Activated CD8-positive, alpha-beta memory T cell treated with anti-CD3 and anti-CD28 coated beads, Interleukin-2, amount 50 U/mL, for 24 hours (primary cell): ENCODE data around the gene MAP2K3.

ENCODE experiments used
- DNase-seq: peaks from one replicate; pipeline ENCODE4 v3.0.0-alpha.2; 2020; ENCODE audit errors: extremely low read depth

MAP2K3 gene

DNA sequence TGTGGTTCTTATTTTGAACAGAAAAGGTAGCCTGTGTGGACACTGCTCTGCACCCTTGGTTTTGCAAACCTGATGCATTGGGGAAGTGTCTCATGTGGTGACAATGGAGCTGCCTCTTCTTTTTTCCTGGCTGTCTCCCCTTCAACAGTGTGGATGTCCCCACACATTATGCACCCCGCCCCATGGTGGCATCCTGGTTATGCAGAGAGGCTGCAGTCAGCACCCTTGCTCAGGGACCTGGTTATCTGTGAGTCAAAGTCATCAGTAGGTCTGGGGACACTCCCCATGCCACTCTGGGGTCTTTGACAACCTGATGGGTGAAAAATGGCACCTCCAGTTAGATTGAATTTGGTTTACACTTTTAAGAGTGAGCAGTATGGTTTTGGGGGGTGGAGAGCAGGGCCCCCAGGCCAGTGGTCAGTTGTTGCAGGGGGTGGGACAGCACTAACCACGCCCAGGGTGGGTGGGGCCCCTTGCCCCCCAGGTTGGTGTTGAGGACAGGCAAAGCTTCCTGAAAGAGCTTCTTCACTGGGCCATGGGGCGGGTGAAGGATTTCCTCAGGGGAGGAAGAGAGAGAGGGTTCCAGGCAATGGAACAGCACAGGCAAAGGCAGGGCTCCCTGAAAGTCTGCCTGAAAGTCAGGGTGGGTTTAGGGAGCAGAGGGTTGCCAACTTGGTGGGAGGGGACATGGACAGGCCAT lies 67.0 kb downstream of the MAP2K3 start:
- no peak for DNase-seq

DNA sequence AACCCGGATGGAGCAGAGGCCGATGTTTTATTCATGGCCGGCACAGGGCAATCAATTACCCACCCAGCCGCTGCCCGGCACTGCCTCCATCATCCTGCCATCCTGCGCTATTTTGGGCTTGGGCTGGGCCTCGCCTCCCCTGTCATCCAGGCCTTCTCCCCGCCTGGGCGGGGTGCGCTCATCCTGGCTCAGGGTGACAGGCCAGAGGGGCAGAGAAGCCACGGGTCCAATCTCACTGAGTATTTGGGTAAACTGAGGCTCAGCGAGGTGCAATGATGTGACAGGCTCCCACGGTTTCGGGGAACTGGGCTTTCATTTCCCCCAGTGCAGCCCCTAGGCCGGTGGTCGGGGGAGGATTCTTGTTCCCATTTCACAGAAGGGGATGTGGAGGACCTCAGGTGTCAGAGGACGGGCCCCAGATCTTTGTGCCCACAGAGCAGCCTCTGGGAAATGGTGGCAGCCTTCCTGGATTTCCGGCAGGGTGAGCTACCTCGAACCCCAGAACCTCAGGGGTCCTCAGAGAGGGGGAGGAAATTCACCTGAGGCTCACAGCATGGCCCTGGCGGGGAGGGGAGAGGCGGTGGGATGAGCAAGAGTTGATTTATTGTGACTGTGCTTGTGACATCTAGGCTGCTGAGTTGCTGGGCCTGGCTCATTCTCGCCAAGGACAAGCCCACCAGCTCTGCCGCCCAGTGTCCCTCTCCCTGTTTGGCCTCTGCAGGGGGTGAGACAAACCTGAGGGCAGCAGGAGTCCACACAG lies 67.9 kb downstream of the MAP2K3 start:
- no peak for DNase-seq

DNA sequence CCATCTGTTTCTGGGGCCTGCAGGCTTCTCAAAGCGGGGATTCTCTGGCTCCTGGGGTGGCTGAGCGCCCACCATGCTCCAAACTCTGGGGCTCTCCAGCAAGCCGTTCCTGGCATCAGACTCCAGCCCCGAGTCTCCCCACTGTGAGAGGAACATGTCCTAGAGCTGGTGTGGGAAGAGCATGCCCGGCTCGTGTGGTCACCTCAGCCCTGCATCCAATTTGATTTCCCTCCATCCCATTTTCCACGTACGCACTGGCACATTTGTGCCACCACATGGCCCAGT lies 68.4 kb downstream of the MAP2K3 start:
- no peak for DNase-seq

DNA sequence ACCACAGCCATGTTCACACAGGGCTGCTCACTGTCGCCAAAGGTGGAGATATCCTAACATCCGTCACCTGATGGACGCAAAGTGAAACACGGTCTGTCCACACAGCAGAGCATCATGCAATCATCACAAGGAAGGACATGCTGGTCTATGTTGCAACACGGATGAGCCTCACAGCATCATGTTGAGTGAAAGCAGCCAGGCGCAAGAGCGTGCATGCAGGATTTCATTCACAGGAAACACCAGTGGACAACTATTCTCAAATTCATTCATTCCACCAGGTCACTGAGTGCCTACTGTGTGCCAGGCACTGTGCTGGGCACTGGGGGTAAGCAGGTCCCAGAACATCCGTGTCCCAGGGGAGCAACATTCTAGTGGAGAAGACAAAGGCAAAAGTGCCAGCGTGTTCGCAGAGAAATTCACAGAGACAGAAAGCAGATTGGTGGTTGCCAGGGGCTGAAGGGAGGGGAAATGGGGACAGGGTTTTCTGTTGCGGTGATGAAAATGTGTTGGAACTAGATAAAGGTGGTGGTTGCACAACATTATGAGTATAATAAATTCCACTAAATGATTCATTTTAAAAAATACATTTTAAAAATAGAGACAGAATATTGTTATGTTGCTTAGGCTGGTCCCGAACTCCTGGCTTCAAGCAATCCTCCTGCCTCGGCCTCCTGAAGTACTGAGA lies 69.0 kb downstream of the MAP2K3 start:
- DNase-seq = no peak

DNA sequence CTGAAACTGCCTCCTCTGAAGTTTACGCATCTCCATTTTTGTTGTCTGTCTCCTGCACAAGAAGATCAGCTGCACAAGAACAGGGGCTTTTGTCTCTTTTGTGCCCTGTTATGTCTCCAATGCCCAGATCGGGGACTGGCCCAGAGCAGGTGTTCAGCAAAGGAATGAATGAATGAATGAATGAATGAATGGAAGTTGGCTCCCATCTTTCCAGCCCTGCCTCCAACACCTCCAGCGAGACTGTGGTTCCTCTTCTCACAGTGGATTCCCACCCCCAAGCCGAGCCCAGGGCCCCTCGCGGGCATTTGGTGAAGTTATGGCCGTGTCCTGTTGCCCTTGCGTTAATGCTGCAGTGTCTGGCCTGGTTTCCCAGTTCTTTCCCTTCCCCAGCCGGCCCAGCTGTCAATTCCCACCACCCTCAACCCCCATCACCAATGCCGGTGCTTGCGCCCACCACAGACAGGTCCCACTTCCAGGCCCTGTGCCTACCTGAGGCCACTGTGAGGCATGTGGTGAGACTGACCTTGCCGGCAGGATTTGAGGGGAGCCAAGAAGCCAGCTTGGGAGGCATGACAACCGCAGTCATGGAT lies 70.4 kb downstream of the MAP2K3 start:
- DNase-seq = no peak

DNA sequence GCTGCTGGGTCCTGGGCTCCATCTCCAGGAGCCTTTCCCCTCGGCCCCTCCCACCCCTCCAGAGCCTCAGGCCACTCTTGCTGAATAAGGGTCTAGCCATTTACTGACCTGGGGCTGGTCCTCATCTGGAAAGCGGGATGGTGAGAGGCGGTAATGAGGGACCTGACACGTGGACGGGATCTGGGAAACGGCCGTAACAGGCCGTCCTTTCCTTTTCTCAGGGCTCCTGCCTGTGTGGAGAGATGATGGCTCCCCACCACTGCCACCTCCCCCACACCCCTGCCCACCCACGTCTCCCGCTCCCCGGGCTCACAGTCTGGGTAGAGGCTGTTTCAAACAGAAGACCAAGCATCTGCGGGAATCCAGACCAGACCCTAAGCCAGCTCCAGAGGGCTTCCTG lies 71.1 kb downstream of the MAP2K3 start:
- DNase-seq = no peak

DNA sequence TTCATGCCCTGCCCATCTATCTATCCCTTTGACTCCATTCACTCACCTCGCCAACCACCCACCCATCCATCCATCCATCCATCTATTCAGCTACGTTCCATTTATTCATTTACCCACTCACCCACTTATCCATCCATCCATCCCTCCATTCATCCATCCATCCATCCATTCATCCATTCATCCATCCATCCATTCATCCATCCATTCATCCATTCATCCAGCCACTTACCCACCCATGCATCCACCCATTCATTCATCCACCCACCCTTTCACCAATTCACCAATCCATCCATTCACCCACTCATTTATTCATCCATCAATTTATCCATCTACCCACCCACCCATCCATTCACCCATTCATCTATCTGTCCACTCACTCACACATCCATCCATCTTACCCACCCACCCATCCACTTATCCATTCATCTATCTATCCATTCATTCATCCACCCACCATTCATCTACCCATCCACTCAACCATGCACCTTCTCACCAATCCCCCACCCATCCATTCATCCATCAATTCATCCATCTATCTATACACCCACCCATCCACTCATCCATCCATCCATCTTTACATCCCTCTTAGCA lies 72.1 kb downstream of the MAP2K3 start:
- DNase-seq = no peak

DNA sequence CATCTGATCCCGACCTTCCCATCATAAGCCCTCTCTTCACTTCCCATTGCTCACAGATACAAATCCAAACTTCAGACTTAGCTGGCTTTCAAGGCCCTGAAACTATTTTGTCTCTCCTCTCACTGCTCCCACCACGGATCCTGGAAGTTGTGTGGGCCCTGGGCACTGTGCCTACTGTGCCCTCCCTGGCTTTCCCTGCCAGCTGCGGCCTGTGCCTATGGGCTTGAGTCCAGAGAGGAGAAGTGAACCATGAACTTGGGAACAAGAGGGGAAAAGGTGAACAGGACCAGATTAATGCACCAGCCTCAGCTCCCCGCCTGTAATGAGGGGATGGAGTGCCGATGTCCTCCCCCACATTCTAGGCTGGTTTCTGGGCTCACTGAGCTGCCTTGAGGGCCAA lies 72.8 kb downstream of the MAP2K3 start:
- no peak for DNase-seq

DNA sequence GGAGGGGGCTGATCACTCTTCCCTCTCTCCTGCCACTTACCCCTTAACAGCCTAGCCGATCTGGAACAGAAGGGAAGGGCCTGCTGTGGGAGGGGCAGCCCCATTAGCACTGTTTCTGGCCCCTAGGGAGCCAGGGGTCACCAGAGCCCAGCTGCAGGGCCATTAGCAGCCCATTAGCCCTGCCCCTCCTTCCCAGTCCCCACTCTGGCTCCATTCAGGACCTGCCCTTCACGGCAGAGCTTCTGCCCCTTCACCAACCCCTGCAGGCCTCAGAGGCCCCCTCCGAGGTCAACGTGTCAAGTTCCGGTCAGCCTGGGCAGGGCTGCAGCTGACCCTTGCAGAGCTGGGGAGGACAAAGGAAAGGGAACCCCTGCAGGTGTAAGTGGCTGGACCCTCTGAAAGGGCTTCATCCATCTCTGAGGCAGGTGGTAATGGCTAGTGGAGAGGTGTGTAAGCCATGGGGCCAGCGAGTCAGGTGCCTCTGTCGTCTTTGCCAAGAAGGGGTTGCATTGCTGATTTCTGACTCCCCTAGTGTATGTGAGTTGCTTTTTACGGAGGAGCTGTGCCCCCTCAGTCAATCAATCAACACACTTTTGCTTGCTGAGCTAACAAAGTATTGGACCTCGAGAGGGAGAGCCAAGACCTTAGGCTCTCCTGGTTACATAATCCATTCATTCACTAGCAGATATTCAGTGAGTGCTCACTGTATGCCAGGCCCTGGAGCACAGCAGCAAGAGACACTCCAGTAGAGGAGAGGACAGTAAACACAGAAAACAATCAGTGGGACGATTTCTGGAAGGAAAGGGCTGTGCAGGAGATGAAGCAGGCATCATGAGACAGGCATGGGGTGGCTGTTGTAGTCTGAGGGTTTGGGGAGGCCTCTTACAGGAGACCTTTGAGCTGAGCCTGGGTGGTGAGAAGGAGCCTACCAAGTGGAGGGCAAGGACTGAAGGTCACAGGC lies 73.5 kb downstream of the MAP2K3 start:
- no peak for DNase-seq

DNA sequence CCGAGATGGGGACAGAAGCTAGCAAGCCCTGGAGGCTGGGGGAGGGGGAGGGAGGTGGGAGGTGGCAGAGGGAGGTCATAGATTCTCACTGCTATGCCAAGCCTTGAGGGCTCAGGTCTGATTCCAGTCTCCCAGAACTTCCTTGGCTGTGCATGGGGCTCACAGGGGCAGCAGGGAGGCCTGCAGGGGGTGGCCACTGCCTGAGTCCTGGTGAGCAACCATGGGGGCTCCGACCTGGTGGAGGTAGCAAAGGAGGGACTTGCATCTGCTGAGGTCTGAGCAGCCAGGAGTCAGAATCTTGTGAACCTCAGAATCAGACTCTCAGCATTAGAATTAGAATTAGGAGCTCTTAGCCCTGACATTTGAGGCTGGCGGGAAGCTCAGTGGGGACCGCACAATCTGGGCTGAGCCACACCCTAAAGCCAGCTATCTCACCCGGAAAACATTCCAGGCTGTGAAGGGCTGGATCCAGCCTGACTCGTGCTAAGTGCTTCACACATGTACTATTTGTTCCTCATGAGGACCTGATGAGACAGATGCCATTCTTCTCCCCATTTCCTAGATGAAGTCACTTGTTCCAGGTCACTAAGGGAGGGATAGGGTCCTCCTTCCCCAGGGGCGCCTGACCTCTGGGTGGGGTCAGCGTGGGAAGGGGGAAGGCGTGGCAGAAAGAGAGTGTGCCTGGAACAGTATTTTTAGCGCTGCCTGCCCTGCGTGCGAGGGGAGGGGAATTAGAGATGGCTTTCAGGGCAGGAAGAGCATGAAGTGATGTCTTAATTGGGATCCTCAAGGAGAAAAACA lies 74.4 kb downstream of the MAP2K3 start:
- DNase-seq = no peak

DNA sequence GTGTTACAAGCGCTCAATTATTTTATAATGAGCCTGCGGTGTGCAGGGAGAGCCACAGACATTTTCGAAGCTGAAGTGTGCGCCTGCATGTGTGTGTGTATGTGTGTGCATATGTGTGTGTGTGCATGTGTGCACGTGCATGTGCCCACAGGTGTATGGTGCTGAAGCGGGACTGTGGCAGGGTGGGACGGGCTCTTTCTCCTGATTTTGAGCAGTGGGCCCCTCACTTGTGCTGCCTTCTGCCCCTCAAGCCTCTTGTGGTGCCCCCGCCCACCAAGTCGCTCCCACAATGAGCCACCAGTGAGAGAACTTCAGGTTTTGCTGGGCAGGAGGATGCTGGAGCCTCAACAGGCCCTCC lies 75.0 kb downstream of the MAP2K3 start:
- DNase-seq = no peak

DNA sequence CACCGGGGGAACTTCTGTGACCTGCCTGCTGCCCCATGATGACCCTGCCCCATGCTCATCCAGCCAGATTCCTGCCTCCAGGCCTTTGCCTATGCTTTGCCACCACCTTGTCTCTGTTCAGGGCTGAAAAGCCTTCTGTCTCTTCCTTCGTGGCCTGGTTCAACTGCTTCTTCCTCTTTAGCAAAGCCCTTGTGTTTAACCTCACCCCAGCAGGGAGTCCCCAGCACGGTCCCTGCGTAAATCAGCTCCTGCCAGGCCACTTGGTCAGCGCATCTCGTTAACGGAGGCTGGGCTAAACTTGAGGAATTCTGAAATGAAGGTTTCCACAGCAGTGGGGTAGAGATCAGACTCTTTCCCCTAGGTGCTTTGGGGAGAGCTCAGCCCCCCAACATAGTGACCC lies 75.5 kb downstream of the MAP2K3 start:
- no peak for DNase-seq

DNA sequence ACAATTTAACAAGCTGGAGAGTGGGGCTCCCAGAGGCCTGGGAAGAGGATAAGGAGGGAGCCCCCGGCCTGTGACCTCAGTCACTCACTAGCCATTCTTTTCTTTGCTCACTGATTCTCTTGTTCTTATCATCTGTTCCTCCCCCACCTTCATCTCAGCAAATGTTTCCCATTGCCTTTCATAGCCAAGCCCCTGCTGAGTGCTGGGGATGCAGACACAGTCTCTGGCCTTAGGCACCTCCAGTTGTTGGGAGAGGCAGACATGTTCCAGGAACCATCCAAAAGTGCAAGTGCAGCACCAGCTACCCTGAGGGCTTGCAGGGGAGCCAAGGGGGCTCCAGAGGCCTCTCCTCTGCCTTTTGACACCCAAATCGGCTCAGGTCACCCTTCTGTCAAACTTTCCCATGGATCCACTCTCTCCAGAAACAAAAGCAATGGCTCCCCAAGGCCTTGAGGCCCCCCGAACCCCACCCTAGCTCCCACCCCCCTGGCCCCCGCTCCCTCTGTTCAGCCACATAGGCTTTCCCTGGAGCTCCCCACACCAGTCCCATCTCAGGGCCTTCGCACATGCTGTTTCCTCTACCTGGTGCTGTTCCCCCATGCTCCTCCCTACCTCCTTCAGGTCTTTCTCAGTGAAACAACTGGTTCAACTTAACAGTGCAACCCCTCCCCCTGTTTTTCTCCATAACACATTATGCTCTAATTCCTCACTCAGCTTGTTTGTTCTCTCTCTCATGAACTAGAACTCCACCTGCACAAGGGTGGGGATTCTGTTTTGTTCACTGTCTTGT lies 76.7 kb downstream of the MAP2K3 start:
- DNase-seq = no peak

DNA sequence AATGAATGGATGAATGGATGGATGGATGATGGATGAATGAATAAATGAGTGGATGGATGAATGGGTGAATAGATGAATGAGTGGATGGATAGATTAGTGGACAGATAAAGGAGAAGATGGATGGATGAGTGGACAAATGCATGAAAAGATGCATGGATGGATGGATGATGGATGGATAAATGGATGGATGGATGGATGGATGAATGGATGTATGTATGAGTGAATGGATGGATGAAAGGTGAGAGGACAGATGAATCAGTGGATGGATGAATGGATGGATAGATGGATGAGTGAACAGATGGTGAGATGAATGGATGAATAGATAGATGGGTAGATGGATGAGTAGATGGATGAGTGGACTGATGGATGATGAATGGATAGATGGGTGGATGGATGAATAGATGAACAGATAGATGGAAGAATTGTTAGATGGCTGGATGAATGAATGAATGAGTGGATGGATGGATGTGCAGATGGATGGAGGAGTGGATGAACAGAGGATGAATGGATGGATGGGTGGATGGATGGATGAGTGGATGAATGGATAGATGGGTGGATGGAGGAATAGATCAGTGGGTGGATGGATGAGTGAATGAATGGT lies 77.9 kb downstream of the MAP2K3 start:
- no peak for DNase-seq

DNA sequence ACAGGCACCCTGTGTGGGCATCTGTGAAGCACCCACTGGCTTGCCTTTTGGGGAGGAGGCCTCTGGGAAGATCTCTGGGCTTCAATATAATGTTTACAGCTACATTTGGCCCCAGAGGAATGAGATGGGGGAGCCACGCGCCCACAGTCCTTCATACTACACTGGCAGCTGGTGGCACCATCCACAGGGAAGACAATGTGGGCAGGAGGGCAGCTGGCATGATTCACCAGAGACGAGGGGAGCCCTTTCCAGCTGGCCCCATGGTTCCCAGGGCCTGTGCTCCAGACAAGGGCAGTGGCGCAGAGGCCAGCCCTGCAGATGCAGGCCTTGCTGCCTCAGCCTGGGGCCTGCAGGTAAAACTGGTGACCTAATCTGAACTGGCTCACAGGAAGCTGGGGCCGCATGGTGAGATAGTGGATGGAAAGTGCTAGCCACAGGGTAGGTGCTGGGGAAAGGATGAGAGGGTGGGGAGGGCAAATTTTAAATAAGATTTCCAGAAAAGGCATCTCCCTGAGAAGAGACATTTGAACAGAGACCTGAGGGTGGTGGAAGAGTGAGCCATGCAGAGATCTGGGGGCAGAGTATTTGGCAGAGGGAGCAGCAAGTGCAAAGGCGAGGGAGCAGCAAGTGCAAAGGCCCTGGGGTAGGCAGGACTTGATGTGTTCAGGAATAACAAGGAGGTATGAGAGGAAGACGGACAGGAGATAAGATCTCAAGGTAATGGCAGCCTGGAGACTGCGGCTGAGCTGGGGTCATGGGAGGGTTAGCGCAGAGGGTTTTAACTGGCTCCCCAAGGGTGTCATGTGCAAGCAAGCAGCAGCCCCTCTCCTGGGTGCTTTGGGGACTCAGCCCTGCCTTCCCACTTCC lies 79.5 kb downstream of the MAP2K3 start:
- no peak for DNase-seq
